CD4-positive, alpha-beta T cell treated with Interleukin-21 for 1 hour (primary cell): ENCODE measurements around the gene ELFN2.
"Not testable (repeated sequence)": the region's sequence is repeated elsewhere in the genome, so short reads cannot be mapped to it uniquely, and the experiment has no call there.

Source experiments
- DNase-seq: peaks from one replicate; pipeline ENCODE4 v3.0.0-alpha.2; 2020

Gene ELFN2

DNA sequence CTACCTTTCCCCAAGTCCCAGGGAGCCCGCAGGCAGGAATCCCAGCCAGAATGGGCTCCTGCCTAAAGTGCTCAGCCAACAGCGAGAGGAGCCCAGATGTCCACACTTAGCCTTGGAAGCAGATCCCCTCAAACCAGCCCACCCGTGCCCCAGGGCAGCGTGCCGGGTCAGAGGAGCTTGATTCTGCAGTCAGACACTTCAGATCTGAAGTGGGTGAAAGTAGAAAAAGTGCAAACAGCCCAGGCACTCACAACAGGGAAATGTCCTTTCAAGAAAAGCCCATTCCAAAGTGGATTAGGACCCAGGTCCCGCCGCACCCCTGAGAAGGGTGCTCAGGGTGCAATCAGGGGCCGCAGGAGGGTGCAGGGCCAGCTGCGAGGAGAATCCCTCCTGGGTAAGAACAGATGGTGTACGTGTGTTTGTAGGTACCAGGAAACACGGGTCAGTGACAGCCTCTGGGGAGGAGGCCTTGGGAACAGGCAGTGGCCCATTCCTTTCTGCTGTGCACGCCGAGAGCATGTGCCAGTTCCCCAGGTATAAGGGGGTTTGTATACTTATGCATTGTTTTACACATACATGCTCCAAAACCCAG, 17.7 kb downstream of the ELFN2 start:
- DNase-seq = no peak

DNA sequence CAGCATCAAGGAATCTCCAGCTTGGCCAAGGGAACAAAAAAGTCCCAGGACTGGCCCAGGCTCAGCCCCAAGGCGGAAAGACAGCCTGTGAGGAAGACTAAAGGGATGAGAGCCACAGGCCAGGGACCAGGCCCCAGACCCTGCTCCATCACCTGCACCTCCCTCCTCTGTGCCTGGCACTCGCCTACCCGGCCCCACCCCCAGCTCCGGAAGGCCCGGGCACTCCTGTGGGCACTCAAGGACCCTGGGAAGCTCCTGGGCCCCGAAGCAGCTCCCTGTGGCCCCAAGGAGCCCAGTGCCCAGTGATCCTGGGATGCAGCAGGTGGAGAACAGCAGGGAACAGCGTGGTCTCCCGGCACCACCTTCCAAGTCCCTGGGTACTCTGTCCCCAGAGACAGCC, 18.2 kb downstream of the ELFN2 start:
- no peak for DNase-seq

DNA sequence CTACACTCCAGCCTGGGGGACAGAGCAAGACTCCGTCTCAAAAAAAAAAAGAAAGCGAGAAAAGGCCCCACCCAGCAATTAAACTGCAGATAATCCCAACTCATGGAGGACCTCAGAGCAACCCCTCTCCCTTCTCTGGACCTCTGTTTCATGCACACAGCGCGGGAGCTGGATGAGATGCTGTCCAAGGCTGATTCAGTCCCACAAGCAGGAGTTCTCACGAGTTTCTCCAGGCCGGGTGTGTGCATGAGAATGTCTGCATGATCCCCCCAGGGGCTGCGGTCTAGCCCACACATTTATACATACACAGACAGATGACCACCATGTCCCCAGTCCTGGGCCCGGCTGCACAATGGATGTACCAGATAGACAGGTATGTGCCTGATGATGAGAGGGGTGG, 19.4 kb downstream of the ELFN2 start:
- DNase-seq = no peak

DNA sequence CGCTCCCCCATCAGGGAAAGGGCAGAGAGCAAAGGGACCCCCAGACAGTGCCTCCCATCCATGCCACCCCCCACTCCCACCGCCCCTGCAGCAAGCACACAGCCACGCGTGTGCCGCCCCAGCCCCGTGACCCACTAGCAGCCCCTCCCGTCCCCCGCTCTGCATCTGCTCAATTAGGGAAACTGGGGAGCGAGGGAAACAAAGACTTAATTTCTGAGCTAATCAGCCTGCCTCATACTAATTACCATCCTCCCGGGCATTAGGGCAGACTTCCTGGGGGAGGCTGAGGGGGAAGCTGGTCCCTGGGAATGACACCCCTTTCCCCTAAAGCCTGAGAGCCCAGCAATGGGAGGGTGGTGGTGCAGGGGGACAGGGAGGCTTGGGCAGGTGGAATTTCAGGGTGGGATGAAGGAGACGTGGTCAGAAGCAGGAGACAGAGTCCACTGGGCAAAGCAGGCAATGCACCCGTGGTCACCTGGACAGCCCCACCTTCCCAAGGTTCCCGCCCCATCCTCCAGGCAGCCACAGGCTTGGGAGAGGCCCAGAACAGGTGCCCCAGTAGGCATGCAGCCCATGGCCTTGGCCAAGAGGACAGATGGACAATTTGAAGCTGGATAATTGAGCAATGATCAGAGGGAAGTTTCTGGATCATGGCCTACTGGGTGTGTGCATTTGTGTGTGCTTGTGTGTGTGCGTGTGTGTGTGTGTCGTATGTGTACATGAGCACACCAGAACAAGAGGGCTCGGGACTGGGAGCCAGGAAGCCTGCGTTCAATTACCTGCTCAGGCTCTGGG, 20.6 kb downstream of the ELFN2 start:
- no peak for DNase-seq

DNA sequence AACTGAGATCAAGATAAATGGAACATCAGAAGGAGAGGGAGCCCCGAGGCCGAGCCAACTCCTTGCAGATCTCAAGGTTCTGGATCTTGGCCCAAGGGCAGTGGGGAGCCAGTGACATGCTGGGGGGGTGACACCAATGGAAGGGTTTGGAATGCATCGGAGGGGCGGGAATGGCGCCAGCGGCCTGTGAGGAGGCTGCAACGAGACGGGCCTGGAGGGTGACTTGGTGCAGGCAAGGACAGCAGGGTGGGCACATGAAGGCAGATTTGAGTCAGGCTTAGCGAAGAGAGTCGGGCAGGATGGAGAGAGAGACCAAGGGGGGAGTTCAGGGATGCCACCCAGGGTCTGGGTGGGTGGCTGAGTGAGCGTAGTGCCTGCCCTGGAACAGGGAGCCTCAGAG, 23.2 kb downstream of the ELFN2 start:
- no peak for DNase-seq

DNA sequence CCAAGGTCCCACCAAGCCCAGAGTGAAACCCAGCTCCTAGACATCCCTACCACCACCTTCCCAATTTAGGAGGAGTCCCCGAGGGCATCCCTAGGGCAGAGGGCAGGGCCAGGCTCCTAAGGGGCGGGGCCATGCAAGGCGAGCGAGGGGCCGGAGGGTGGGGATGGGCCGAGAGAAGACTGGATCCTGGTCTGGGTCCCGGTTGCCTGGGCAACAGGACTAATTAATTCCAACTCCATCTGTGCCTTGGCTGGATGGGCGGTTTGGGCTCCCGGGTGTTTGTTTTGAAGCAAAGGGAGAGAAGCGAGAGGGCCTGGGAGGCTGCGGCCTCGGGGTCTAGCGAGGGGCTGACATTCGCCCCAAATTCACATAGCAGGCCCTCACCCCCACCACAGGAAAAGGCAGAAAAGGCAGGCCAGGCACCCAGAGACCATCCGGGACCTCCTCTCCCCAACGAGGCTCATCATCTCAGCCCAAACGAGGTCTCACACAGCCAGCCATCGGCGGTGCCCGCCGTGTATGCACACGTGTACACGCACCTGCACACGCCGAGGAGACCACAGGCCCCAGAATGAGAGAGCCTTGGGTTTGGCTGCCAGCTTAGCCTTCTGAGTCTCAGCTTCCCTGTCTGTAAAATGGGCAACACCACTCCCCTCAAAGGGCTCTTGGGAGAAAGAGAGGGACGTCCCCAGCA, 23.9 kb downstream of the ELFN2 start:
- DNase-seq = no peak

DNA sequence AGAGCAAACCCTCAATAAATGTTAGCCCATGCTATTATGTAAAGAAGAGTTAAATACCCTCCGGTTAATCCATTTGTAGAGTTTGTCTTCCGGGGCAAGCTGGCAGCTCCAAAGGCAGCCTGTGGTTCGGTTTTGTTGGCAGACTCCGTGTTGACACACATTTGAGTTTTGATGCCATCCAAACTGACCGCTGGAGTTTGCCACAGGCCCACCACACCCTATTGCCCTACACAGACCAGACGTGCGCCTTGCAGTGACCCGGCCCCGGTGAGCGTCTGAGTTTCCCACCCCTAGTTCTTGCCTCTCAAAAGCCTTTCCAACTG, 25.1 kb downstream of the ELFN2 start:
- DNase-seq = no peak

DNA sequence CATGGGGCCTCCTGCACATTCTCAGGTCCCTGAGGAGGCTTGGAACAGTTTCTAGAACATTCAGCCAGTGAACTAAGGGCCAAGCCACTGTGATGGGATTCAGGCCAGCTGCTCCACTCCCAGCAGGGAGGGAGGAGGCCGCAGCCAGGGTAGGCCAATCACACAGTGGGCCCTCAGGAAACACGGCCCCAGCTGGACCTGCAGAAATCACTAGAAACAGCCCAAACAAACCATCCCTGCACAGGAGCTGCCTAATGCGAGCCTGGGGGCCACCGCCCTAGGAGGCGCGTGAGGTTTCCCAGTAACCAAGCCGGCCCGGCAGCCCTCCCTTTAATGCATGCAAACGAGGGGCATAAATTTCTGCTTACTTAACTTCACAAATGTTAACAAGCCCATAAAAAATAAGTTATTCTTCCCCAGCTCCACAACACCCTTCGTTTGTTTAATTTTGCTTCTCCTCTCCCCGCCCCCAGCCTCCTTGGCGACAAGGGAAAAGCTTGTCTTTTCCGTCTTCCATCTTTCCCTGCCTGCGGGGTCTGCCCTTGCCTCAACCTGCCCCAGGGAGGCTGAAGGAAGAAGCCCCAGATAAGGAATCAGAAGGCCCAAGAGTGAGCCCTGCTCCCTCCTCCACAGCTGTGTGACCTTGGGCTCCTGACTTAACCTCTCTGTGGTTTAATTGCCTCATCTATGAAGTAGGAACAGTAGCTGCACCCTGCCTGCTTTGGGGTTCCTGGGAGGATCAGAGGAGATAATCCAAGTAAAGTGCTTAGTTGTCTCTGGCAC, 25.7 kb downstream of the ELFN2 start:
- no peak for DNase-seq

DNA sequence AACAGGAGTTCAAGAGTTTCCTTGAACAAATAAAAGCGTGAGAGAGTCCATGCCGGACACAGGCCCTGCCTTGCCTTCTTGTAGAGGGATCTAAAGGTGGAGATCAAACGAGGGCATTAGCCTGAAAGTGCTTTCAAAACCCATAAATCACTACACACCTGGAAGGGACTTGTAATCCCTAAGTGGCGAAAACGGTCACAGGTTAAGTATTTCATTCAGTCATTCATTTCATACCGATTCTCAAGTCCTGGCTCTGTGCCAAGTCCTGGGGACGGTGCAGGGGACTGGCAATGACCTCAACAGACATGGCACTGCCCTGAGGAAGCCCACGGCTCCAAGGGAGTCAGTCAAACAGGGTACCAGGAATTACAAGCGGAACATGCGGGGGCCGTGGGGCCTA, 26.6 kb downstream of the ELFN2 start:
- no peak for DNase-seq

DNA sequence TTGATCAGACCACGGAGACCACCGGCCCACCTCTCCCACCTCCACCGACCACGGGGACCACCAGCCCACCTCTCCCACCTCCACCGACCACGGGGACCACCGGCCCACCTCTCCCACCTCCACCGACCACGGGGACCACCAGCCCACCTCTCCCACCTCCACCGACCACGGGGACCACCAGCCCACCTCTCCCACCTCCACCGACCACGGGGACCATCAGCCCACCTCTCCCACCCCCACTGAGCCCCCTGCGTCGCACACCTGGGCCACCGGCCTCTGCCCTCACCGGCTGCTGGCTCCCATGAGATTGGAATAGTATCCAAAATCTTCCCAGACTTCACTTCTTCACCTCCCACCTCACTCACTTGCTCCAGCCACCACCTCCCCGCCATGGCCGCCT, 27.8 kb downstream of the ELFN2 start:
- not testable (repeated sequence) for DNase-seq

DNA sequence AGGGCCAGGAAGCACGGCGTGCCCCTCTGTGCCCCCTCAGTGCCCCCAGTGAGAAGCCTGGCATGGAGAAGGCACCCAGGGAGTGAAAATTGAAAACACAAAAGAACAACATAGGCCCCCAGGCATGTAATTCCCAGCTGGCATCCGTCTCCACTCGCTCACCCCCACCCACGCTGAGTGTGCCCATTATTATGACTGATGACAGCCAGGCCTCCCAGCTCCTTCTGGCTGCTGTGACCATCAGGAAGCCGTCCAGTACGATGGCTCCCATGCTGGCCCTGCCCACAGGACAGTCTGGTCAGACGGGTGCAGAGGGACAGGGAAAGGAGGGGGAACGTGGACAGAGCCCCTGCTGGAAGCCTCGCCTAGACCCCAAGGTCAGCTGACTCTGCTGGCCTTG, 30.1 kb downstream of the ELFN2 start:
- DNase-seq = no peak

DNA sequence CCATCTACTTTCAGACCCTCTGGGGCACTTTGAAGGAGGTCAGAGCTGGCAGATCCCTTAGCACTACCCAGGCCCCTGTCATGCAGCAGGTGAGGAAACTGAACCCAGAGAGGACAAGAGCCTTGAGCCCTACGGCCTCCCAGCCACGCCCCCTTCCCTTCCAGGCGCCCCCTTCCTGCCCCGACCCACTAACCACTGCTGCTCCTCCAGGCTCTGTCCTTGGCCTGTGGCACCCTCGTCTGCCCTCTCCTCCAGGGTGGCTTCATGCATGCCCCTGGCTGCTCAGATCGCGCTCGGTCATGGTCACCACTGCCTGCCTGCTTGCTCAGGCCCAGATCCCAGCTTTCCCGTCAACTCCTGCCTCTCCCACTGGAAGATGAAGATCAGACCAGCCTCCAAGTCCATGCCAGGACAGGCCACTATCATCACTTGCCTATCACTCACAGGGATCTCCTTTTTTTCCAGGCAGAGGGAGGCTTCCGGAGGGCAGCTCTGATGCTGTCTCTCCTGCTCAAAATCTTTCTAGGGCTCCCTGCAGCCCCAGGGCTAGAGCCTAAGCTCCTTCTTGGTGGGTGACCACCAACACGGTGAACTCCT, 30.7 kb downstream of the ELFN2 start:
- no peak for DNase-seq

DNA sequence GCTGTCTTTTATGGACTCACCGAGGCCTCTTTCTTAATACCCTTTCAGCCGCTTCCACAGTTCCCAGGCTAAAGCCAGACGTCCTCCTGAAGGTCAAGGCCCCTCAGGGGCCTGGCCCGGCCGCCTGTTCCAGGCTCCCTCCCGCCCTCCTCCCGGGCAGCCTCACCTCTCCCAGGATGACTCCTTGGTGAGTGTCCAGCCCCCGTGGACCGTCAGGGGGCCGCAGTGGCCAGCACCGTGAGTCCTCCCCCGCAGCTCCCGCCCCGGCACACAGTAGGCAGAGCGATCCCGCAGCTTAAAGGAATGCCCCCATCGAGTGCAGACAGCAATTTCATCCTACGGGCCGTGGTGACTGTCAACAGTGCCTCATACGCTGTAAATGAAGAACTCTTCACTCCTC, 32.9 kb downstream of the ELFN2 start:
- no peak for DNase-seq

DNA sequence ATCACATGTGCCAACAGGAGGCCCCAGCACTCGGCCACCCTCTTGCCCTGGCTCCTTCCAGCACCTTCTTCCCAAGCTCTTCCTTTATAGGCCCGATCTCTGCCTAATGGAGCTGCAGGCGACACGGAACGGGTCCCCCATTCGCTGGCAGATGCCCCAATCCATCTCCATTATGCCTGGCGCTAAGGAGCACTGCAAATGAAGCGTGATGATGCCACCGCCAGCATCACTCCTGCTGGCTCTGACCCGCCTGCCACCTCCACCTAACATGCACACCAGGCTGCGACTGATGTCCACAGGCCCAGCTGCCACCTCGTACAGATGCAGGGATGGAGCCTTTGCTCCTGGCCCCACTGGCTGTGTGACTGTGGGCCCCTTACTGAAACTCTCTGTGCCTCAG, 33.5 kb downstream of the ELFN2 start:
- no peak for DNase-seq

DNA sequence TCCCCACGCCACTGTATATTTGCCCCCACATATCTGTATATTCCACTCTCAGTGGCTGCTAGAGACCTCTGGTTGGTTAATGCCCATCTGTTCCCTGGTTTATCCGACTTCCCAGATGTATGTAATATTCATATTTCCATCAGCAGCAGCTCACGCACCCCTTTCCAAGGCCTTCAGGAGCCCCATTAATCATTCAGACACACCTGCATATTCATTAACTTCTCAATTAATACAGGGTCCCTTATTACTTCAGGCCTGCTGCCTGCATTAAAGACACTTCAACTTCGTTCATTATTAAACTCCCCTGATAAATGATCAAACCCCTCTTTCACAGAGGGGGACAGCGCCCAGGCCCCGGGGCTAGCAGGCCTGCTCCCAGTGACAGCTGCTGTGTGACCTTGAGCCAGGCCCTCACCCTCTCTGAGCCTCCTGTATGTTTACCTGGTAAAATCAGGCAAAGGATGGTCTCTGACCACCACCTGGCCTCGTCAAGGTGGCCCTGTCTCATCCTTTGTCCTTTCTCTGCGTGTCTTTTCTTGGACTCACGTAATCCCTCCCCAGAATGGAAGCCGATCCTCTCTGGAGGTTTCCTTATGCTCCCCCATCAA, 34.5 kb downstream of the ELFN2 start:
- no peak for DNase-seq

DNA sequence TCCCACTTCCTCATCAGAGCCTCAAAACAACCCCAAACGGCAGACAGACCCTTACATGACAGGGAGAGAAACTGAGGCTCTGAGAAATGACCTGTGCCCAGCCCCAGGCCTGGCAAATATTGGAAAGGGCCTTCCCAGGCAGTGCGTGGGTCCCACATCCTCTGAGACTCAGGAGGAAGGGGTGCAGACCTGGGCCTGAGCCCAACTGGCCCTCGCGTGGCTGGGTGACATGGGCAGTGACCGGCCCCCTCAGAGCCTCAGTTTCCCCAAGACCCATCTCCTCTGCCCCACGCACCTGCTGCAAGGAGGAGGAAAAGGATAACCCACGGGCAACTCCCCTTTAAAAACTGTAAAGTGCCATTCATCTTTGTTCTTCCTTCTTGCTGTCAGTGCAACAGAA, 35.6 kb downstream of the ELFN2 start:
- no peak for DNase-seq

DNA sequence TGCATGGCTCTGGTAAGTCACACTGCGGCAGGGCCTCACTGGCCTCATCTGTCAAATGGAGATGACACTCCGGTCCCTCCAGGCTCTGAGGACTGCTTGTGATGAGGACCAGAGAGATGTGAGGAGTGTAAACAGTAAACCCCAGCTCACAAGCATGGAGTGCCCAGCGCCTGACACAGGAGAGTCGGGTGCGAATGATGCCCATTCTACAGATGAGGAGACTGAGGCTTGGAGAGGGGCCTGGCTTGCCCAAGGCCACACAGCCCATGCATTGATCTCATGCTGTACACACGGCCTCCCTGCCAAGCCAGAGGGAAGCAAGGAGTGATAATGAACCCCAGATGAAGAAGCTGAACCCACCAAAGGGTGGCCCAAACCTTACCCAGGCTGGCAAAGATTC, 37.2 kb downstream of the ELFN2 start:
- no peak for DNase-seq

DNA sequence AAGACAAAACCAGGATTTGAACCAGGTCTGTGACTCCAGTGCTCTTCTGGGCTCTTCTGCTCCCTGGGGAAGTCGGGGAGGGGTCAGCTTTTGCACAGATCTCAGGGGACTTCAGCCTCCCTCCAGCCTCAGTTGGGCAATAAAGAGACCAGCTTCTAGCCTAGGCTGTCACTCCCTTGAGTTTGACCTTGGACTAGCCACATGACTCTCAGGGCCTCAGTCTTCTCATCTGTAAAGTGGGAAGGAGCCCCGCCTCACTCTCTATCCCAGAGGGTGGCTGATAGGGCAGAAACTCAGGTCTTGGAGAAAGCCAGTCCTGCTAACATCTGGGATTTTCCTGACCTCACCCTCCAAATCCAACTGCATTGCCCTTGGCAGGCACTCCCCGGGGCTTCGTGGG, 38.7 kb downstream of the ELFN2 start:
- DNase-seq = no peak

DNA sequence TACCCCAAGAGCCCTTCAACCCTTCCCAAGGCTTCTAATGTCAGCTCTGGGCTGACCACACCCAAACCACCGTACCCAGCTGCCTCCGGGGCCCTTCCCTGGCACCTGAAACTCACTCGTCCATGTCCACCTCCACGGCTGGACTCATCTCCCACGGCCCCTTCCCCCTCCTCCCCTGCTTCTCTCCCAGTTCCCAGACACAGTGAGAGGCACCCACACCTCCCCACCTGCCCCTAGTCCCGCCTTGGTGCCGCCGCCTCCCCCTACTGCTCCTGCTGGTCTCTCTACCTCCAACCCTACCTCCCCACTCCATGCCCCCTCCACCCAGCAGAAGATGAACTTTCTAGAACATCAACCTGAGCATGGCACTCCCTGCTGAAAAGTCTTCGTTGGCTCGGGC, 39.5 kb downstream of the ELFN2 start:
- DNase-seq = no peak

DNA sequence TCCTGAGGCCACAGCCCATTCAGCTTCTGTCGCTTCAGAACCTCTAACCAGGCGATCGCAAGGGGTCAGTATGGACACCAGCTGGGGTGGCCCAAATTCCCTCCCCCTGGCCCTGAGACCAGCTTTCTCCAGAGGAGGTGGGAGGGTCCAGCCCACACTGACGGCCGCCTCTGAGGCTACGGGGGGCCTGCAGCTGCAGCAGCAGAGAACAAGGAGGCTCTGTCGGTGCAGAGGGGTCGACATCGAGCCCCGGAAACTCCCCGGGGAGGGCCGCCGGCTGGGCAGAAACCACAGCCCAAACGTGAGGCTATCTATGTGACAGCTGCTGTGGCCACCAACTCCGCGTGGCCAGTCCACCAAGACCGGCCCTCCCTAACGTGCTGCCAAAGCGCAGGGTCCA, 40.8 kb downstream of the ELFN2 start:
- DNase-seq = no peak

DNA sequence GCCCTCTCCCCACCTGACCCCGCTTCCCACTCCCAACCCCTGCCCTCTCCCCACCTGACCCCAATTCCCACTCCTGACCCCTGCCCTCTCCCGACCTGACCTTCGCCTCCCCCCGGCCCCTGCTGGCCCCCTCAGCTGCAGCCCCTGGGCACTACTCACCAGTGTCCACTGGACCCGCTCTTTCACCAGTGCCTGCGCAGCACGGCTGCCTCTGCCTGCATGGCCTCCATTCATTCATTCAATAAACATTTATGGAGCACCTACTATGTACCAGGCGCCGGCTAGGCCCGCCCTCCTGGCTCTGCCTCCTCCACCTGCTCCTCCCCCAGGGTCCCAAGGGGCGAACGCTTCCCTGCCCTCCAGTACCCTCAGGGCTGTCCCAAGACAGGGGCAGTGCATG, 42.6 kb downstream of the ELFN2 start:
- no peak for DNase-seq

DNA sequence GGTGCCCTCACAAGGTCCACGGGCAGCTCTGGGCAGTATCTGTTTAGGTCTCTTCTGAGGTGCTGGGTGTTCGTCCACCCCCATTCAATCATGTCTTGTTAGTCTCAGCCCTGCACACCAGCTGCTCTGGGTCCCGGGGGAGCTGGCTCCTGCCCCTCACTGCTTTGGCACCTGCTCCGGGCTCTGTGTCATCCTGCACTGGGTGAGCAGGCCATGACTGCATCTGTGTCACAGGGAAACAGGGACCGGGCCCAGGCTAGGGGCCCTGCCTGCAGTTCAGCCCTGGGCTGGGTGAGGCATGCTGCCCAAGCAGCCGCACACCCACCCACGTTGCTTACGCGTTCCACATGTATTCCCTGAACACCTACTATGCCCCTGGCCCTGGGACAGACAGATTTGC, 43.9 kb downstream of the ELFN2 start:
- DNase-seq = no peak

DNA sequence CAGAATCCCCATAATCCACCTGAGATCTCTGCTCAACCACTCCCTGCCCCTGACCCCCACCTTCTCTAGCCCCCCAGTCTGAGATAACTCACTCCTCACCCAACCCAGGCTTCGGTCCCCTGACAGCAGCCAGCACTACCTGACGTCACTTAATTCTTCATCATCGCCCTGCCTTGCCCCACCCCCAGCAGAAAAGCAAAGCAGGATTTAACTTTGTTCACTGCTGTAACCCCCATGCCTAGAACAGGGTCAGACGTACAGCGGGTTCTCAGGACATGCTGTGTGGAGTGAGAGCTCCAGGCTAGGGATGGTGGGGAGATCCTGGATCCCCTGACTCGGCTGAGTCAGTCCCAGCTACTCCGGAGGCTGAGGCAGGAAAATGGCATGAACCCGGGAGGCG, 45.8 kb downstream of the ELFN2 start:
- no peak for DNase-seq
